ENCODE measurements around the gene CD27. TPM values are rescaled to one million over a fixed set of nuclear protein-coding genes. Genes with fewer than 3 reads are reported as not detected.
"Not testable (repeated sequence)": the region's sequence is repeated elsewhere in the genome, so short reads cannot be mapped to it uniquely, and the experiment has no call there.

The CD27 gene
- total RNA-seq, 1 experiment from 2014 or later: 0.23 TPM

DNA sequence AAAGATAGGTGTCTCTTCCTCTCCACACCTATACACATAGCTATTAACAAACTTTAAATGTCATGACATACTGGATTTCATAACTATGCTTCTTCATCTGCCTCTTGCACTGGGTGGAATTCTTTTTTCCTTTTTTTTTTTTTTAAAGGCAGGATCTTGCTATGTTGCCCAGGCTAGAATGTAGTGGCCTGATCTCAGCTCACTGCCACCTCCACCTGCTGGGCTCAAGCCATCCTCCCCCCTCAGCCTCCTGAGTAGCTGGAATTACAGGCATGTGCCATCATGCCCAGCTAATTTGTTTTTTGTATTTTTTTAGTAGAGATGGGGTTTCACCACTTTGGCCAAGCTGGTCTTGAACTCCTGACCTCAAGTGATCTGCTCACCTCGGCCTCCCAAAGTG is 43.5 kb downstream of the CD27 start:
- DNase-seq (ENCODE audit: low read depth, low spot score): no peak
- TF ChIP-seq TCF7L2 (IDR thresholded peaks at IDR 0.05; ENCODE audit: low read depth, low read length): no peak
- TF ChIP-seq SIN3A (IDR thresholded peaks at IDR 0.05; ENCODE audit: borderline replicate concordance, insufficient read depth, low read depth, low read length): no peak
- TF ChIP-seq, protein P1, sequence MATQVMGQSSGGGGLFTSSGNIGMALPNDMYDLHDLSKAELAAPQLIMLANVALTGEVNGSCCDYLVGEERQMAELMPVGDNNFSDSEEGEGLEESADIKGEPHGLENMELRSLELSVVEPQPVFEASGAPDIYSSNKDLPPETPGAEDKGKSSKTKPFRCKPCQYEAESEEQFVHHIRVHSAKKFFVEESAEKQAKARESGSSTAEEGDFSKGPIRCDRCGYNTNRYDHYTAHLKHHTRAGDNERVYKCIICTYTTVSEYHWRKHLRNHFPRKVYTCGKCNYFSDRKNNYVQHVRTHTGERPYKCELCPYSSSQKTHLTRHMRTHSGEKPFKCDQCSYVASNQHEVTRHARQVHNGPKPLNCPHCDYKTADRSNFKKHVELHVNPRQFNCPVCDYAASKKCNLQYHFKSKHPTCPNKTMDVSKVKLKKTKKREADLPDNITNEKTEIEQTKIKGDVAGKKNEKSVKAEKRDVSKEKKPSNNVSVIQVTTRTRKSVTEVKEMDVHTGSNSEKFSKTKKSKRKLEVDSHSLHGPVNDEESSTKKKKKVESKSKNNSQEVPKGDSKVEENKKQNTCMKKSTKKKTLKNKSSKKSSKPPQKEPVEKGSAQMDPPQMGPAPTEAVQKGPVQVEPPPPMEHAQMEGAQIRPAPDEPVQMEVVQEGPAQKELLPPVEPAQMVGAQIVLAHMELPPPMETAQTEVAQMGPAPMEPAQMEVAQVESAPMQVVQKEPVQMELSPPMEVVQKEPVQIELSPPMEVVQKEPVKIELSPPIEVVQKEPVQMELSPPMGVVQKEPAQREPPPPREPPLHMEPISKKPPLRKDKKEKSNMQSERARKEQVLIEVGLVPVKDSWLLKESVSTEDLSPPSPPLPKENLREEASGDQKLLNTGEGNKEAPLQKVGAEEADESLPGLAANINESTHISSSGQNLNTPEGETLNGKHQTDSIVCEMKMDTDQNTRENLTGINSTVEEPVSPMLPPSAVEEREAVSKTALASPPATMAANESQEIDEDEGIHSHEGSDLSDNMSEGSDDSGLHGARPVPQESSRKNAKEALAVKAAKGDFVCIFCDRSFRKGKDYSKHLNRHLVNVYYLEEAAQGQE (IDR thresholded peaks at IDR 0.05; ENCODE audit: insufficient read depth in 1 of 2, low read depth in 2 of 2, low read length in 1 of 2): no peak
- TF ChIP-seq, protein P2, sequence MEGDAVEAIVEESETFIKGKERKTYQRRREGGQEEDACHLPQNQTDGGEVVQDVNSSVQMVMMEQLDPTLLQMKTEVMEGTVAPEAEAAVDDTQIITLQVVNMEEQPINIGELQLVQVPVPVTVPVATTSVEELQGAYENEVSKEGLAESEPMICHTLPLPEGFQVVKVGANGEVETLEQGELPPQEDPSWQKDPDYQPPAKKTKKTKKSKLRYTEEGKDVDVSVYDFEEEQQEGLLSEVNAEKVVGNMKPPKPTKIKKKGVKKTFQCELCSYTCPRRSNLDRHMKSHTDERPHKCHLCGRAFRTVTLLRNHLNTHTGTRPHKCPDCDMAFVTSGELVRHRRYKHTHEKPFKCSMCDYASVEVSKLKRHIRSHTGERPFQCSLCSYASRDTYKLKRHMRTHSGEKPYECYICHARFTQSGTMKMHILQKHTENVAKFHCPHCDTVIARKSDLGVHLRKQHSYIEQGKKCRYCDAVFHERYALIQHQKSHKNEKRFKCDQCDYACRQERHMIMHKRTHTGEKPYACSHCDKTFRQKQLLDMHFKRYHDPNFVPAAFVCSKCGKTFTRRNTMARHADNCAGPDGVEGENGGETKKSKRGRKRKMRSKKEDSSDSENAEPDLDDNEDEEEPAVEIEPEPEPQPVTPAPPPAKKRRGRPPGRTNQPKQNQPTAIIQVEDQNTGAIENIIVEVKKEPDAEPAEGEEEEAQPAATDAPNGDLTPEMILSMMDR (IDR thresholded peaks at IDR 0.05): no peak
- no peak for TF ChIP-seq POLR2AphosphoS5 (IDR thresholded peaks at IDR 0.05; ENCODE audit: low read depth, low read length)
- ATAC-seq: no peak
- POLR2A ChIA-PET: no interaction called here
- intact Hi-C loops (cut with micrococcal nuclease; ENCODE audit: unreplicated experiment) (no loop called here), in situ Hi-C loops (cut with HindIII; ENCODE audit: low pct_unique_long_range_greater_than_20kb, low sequenced_read_pairs) (no loop called here)
- Histone ChIP-seq H3K4me1 (ENCODE audit: control insufficient read depth, insufficient read depth, low read length) (peaks cover 6% of the 10 kb centered on the region; the same call in 1 of the 2 replicates), H3K27me3 (ENCODE audit: control insufficient read depth, insufficient read depth, low read length) (no peaks in the 10 kb centered on the region), H3K9me3 (ENCODE audit: control insufficient read depth, insufficient read depth, low read depth, low read length) (no peaks in the 10 kb centered on the region), H3K4me3 (ENCODE audit: low read depth in 2 of 2, low read length in 2 of 2) (no peak overlapping the region), H3K36me3 (ENCODE audit: control insufficient read depth, insufficient read depth, low read length) (peaks cover 8% of the 10 kb centered on the region), H3K27ac (ENCODE audit: low read length) (no peak overlapping the region)
- CTCF ChIA-PET: no interaction called here
- BruUV-seq (replicated peaks): no TSS peak

- no peaks in the 10 kb centered on the region for H3K27me3 ChIP-seq (ENCODE audit: control insufficient read depth, insufficient read depth, low read length)
- no peak for DNase-seq (ENCODE audit: low read depth, low spot score)
- no peak for TF ChIP-seq SIN3A (IDR thresholded peaks at IDR 0.05; ENCODE audit: borderline replicate concordance, insufficient read depth, low read depth, low read length)
- TF ChIP-seq TCF7L2 (IDR thresholded peaks at IDR 0.05; ENCODE audit: low read depth, low read length): no peak
- TF ChIP-seq, protein P1 (IDR thresholded peaks at IDR 0.05; ENCODE audit: insufficient read depth in 1 of 2, low read depth in 2 of 2, low read length in 1 of 2): no peak
- no peak for TF ChIP-seq POLR2AphosphoS5 (IDR thresholded peaks at IDR 0.05; ENCODE audit: low read depth, low read length)
- TF ChIP-seq, protein P2 (IDR thresholded peaks at IDR 0.05): no peak
- H3K36me3 ChIP-seq (ENCODE audit: control insufficient read depth, insufficient read depth, low read length): peaks cover 10% of the 10 kb centered on the region
- in situ Hi-C loops (cut with HindIII; ENCODE audit: low pct_unique_long_range_greater_than_20kb, low sequenced_read_pairs): no loop called here
- no peak for ATAC-seq
- no peak overlapping the region for H3K4me3 ChIP-seq (ENCODE audit: low read depth in 2 of 2, low read length in 2 of 2)
- ChIA-PET POLR2A (no interaction called here), CTCF (no interaction called here)
- intact Hi-C loops (cut with micrococcal nuclease; ENCODE audit: unreplicated experiment): no loop called here
- H3K4me1 ChIP-seq (ENCODE audit: control insufficient read depth, insufficient read depth, low read length): peaks cover 6% of the 10 kb centered on the region; the same call in 1 of the 2 replicates
- H3K9me3 ChIP-seq (ENCODE audit: control insufficient read depth, insufficient read depth, low read depth, low read length): no peaks in the 10 kb centered on the region
- no TSS peak for BruUV-seq (replicated peaks)
- H3K27ac ChIP-seq (ENCODE audit: low read length): no peak overlapping the region
Measured at GRCh38 chr12:6489449-6489848, 44.7 kb downstream of the CD27 start.

- BruUV-seq (replicated peaks); H3K9me3 ChIP-seq (ENCODE audit: control insufficient read depth, insufficient read depth, low read depth, low read length); H3K4me3 ChIP-seq (ENCODE audit: low read depth in 2 of 2, low read length in 2 of 2); H3K27ac ChIP-seq (ENCODE audit: low read length); CTCF ChIA-PET; DNase-seq (ENCODE audit: low read depth, low spot score); in situ Hi-C loops (cut with HindIII; ENCODE audit: low pct_unique_long_range_greater_than_20kb, low sequenced_read_pairs); H3K27me3 ChIP-seq (ENCODE audit: control insufficient read depth, insufficient read depth, low read length); intact Hi-C loops (cut with micrococcal nuclease; ENCODE audit: unreplicated experiment); ATAC-seq: not testable (repeated sequence)
- H3K4me1 ChIP-seq (ENCODE audit: control insufficient read depth, insufficient read depth, low read length): peaks cover 17% of the 10 kb centered on the region
- POLR2A ChIA-PET: interaction anchor here (0.6 kb wide), 1 partner anchor 154 kb away, joined by 10 read pairs; no protein-coding TSS in a partner anchor
- H3K36me3 ChIP-seq (ENCODE audit: control insufficient read depth, insufficient read depth, low read length): peaks cover 17% of the 10 kb centered on the region
Measured at GRCh38 chr12:6490673-6491072, 45.9 kb downstream of the CD27 start.
